CD4-positive, alpha-beta T cell treated with Interleukin-6 for 4 hours (primary cell): ENCODE measurements around the gene TPP1.

Source experiments
- DNase-seq: peaks from one replicate; pipeline ENCODE4 v3.0.0-alpha.2; 2020; ENCODE audit warnings: mixed read lengths

TPP1 gene

GRCh38 chr11:6646918-6647679, 27.9 kb upstream of the TPP1 start:
- DNase-seq: peak; percentile 60

GRCh38 chr11:6646576-6646917, 27.3 kb upstream of the TPP1 start:
- no peak for DNase-seq

GRCh38 chr11:6646071-6646470, 26.8 kb upstream of the TPP1 start:
- no peak for DNase-seq

- no peak for DNase-seq
These were observed 23.7 kb upstream of the TPP1 start for GRCh38 chr11:6642957-6643356.

GRCh38 chr11:6640985-6641701, 21.9 kb upstream of the TPP1 start:
- DNase-seq: no peak

GRCh38 chr11:6640036-6640984, 21.1 kb upstream of the TPP1 start:
- no peak for DNase-seq

- DNase-seq: no peak
These were observed 19.2 kb upstream of the TPP1 start for GRCh38 chr11:6638429-6638828.

GRCh38 chr11:6637871-6638270, 18.6 kb upstream of the TPP1 start:
- DNase-seq: no peak

- no peak for DNase-seq
These were observed 17.3 kb upstream of the TPP1 start for GRCh38 chr11:6636480-6636879.

GRCh38 chr11:6635082-6635932, 16.1 kb upstream of the TPP1 start:
- DNase-seq: no peak

- DNase-seq: no peak
These were observed 15.3 kb upstream of the TPP1 start for GRCh38 chr11:6634534-6634933.

GRCh38 chr11:6633422-6634408, 14.5 kb upstream of the TPP1 start:
- DNase-seq: no peak

- no peak for DNase-seq
These were observed 13.2 kb upstream of the TPP1 start for GRCh38 chr11:6632116-6633073.

- no peak for DNase-seq
These were observed 12.2 kb upstream of the TPP1 start for GRCh38 chr11:6631361-6631890.

- DNase-seq: no peak
These were observed 11.5 kb upstream of the TPP1 start for GRCh38 chr11:6630632-6631291.

GRCh38 chr11:6629892-6630631, 10.8 kb upstream of the TPP1 start:
- no peak for DNase-seq

GRCh38 chr11:6629573-6629891, 10.3 kb upstream of the TPP1 start:
- no peak for DNase-seq

GRCh38 chr11:6628526-6628925, 9.3 kb upstream of the TPP1 start:
- DNase-seq: no peak
